KOPT-K1 (cell line): Measurements from ENCODE around the gene CCT3.

Experiments used
- H3K27ac ChIP-seq: fragments of 200-600 bp; sonication (generic); 2 replicates; pipeline ENCODE4 v1.5.1; 2016; ENCODE audit warnings: antibody characterized with exemption, mild to moderate bottlenecking, low read depth, low read length; ENCODE audit not compliant: poor library complexity, severe bottlenecking
- H3K36me3 ChIP-seq: fragments of 200-600 bp; sonication (generic); 2 replicates; pipeline ENCODE4 v1.5.1; 2017; ENCODE audit warnings: antibody characterized with exemption, mild to moderate bottlenecking, low read length, moderate library complexity; ENCODE audit not compliant: insufficient read depth
- H3K9me3 ChIP-seq: fragments of 200-600 bp; sonication (generic); 2 replicates; pipeline ENCODE4 v1.5.1; 2017; ENCODE audit warnings: antibody characterized with exemption, low read length, mild to moderate bottlenecking; ENCODE audit not compliant: insufficient read depth, poor library complexity, severe bottlenecking

The CCT3 gene

DNA sequence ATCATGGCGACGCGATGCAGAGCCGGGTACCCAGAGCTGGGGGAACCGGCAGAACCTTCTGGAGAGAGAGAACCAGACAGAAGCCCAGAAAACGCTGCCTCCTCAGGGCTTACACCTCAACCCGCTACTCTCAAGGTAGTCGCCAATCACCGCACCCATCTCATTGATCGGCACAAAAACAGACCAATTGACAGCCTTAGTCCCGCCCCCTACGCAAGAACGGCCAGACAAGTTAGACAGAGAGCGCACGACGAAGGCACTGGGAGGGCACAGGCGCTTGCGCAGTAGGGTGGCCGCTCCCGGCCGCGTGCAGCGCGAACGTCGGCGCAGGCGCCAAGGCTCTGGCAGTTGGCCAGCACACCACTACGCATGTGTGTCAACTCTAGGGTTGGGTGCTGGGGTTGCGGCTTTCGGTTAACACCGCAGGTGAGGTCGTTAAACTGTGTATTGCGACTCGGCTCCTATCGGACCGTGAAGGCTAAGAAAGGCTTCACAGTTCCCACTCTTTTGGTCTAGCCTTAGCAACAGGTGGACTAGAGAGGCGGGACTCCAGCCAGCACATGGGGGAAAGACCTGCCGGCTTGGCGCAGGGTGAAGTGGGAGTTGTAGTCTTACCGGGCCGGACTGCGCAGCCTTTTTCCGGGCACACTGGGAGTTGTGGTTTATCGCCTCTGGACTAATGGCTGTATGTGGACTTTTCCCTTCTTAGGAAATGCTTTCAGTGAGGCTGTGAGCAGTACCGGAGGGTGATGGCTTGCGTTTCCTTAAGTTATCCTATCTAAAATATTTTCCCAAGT, at the start of gene CCT3, which contains the start of gene TSACC:
TSS of gene CCT3 (minus strand) at position 113 of the 797 bp plus-strand sequence. CDS start at position 5, 108 bp downstream.
TSS of gene TSACC (plus strand) at position 347 of the 797 bp plus-strand sequence. CDS start 1,232 bp downstream, outside the sequence.
- H3K27ac ChIP-seq, result peak within 1 kb of the TSS; percentile 93
- peaks cover 32% of the 10 kb centered on the region for H3K36me3 ChIP-seq
- no peaks in the 10 kb centered on the region for H3K9me3 ChIP-seq

DNA sequence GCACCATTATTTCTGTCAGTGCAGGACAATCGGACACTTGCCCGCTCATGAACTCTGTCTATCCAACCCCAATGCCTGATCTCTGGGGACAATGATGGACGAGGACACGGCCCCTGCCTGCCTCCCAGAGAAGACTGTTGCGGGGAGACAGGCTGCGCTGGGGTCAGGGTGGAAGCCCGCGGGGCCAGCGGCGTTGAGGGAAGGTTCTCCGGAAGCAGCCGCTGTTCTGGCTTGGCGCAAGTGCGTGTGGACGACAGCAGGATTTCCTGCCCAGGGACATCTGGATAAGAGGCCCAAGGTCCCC, 49.7 kb upstream of the CCT3 start:
- no peaks in the 10 kb centered on the region for H3K9me3 ChIP-seq
- no peaks in the 10 kb centered on the region for H3K36me3 ChIP-seq
- H3K27ac ChIP-seq, result no peak overlapping the region

- Histone ChIP-seq H3K9me3 (no peaks in the 10 kb centered on the region), H3K36me3 (no peaks in the 10 kb centered on the region)
These were observed 49.1 kb upstream of the CCT3 start for GRCh38 chr1:156386949-156387869.

DNA sequence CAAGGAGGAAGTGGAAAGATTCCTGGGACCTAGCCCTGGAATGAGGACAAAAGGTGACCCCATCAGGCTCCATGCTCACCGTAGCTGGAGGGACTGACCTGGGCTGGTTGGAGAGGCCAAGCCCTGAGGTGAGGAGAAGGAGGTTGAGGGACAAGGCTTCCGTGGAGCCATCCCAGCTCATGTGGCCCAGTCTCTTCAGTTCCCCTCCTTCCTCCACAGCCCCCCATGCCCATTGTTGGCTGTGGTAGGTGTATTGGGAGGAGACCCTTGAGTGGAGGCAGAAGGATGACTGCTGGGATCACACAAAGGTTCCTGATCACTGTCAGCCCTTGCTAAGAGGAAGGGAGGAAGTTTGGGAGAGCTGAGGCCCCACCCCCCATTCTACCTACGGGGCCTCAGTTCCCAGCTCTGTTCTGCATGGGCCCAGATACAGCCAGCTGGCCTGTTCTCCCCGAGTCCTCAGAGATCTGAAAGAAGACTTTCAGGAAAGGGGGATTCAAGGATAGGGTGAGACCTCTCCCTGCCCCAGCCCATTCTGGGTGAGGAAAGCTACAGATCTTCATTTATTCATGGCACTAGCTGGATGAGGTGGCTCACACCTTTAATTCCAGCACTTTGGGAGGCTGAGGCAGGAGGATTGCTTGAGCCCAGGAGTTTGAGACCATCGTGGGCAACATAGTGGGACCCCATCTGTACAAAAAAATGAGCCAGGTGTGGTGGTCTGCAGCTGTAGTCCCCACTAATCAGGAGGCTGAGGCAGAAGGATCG, 48.2 kb upstream of the CCT3 start:
- Histone ChIP-seq H3K36me3 (no peaks in the 10 kb centered on the region), H3K9me3 (no peaks in the 10 kb centered on the region), H3K27ac (no peak overlapping the region)

More at GRCh38 chr1:156386949-156387869, 49.1 kb upstream of the CCT3 start:
- no peak overlapping the region for H3K27ac ChIP-seq

- Histone ChIP-seq H3K9me3 (no peaks in the 10 kb centered on the region), H3K36me3 (no peaks in the 10 kb centered on the region), H3K27ac (no peak overlapping the region)
These were observed 47.5 kb upstream of the CCT3 start for GRCh38 chr1:156385534-156386031.

GRCh38 chr1:156384658-156385057, 46.6 kb upstream of the CCT3 start:
- Histone ChIP-seq H3K9me3 (no peaks in the 10 kb centered on the region), H3K36me3 (no peaks in the 10 kb centered on the region), H3K27ac (no peak overlapping the region)

DNA sequence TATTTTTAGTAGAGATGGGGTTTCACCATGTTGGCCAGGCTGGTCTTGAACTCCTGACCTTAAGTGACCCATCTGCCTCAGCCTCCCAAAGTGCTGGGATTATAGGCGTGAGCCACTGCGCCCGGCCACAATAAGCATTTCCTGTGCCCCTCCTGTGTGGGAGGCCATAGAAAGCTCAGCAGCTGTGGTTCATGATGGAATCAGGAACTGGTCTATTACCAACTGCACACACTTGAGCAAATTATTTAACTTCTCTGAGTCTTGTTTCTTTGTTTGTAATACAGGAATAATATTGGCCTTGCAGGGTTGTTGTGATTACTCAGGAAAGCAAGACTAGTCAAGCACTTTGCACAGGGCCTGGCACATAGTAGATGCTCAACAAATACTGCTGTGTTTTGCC, 45.9 kb upstream of the CCT3 start:
- Histone ChIP-seq H3K9me3 (no peaks in the 10 kb centered on the region), H3K27ac (no peak overlapping the region), H3K36me3 (no peaks in the 10 kb centered on the region)

- H3K36me3 ChIP-seq, result no peaks in the 10 kb centered on the region
- no peak overlapping the region for H3K27ac ChIP-seq
These were observed 44.9 kb upstream of the CCT3 start for GRCh38 chr1:156383023-156383422.

DNA sequence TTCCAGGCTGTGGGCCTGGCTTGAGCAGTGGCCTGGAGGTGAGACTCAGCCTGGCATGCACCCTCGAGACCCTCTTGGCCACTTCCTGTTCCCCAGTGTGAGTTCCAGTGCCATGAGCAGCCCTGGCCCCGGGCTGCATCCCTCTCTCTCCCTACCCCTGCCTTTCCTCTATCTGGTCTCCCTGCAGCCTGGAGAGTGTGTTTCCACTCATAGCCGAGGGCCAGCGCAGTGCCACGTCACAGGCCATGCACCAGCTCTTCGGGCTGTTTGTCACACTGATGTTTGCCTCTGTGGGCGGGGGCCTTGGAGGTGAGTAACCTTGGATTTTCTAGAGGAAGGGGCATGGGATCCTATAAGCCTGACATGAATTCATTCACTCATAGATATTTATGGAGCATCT, 44.5 kb upstream of the CCT3 start:
- no peaks in the 10 kb centered on the region for H3K36me3 ChIP-seq
- H3K27ac ChIP-seq, result no peak overlapping the region
- no peaks in the 10 kb centered on the region for H3K9me3 ChIP-seq

More at GRCh38 chr1:156383023-156383422, 44.9 kb upstream of the CCT3 start:
- no peaks in the 10 kb centered on the region for H3K9me3 ChIP-seq

- Histone ChIP-seq H3K36me3 (no peaks in the 10 kb centered on the region), H3K9me3 (no peaks in the 10 kb centered on the region), H3K27ac (no peak overlapping the region)
These were observed 41.5 kb upstream of the CCT3 start for GRCh38 chr1:156379420-156380165.

DNA sequence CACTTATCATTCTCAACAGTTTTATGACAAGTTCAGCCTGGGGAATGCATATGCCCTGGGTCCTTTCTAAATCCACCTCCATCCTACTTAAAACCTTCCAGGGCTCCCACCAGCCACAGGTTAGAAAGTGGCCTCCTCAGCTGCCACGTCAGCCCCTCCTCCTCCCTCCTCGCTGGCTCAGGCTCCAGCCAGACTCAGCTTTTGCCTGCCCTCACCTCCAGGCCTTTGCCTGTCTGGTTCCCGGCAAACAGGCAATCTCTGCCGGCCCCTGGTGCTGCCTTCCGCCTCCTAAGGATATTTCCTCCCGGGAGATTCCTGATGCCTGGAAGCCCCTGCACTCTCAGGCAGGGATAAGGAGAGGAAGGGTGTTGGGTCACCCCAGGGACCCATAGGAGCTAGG, 40.5 kb upstream of the CCT3 start:
- no peaks in the 10 kb centered on the region for H3K9me3 ChIP-seq
- no peak overlapping the region for H3K27ac ChIP-seq
- no peaks in the 10 kb centered on the region for H3K36me3 ChIP-seq

- Histone ChIP-seq H3K27ac (no peak overlapping the region), H3K36me3 (no peaks in the 10 kb centered on the region), H3K9me3 (no peaks in the 10 kb centered on the region)
These were observed 39.1 kb upstream of the CCT3 start for GRCh38 chr1:156376958-156377919.

DNA sequence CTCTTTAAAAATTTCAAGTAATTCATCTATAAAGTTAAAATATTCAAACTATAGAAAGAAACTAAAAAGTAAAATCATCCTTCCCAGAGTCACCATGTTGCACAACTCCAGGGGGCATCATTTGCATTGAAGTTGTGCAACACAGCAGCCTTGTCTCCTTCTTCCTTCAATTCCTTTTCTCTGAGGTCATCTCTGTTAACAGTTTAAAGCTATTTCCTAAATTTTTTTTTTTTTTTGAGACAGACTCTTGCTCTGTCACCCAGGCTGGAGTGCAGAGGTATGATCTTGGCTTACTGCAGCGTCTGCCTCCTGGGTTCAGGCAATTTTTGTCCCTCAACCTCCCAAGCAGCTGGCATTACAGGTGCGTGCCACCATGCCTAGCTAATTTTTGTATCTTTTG, 38.1 kb upstream of the CCT3 start:
- H3K9me3 ChIP-seq, result no peaks in the 10 kb centered on the region
- H3K36me3 ChIP-seq, result no peaks in the 10 kb centered on the region
- no peak overlapping the region for H3K27ac ChIP-seq
